HL-60/S4 treated with phorbol 12-myristate 13-acetate at 8.2 ng/mL for 4 days and 3 days (cell line): ENCODE data around the gene SPAG16.
"Not testable (repeated sequence)": the region's sequence is repeated elsewhere in the genome, so short reads cannot be mapped to it uniquely, and the experiment has no call there.

Experiments used
- in situ Hi-C: fragments of 300-500 bp; cut with MboI; formaldehyde crosslinking; loops from 2 replicates; pipeline ENCODE4 v1.15.0; 2022; ENCODE audit warnings: low sequenced_read_pairs

SPAG16 gene

GRCh38 chr2:214062279-214062678 is 778.0 kb downstream of the SPAG16 start:
- in situ Hi-C loops = not testable (repeated sequence)

GRCh38 chr2:214064471-214064870 is 780.2 kb downstream of the SPAG16 start:
- in situ Hi-C loops = no loop called here

DNA sequence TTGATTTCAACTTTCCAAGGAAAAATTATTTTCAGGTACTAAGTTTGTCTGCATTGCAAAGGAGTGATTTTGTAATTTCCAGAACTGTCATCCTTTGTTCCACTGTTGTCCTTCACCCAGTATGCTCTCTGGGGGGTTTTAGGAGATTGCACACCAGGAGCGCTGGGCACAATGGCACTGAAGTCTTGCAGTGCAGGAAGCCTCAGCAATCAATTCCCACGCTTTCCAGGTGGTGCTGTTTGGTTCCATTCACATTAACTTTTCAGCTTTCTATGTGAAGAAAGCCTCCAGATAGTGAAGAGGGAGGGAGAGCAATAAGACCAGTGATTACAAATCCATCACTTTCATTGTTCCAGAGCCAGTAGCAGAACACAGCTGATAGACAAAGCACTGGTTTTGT is 782.6 kb downstream of the SPAG16 start:
- in situ Hi-C loops = no loop called here

DNA sequence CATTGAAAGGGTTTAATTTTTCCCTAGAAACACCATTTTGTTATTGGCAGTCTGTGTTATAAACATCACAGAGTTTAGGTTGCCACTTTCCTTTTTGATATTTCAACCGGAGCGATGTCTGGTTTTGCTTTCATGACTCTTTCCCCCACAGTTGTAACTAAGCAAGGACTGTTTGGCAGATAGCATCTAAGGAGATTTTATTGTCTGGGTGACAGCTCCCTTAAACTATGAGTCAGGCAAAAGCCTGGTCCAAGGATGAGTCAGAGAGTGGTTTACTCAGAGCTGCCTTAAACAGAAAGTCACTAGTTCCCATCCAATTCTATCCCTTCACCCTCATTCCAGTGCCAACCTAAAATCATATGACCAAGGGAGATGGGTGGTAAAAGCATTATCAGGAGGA is 785.0 kb downstream of the SPAG16 start:
- in situ Hi-C loops = no loop called here

DNA sequence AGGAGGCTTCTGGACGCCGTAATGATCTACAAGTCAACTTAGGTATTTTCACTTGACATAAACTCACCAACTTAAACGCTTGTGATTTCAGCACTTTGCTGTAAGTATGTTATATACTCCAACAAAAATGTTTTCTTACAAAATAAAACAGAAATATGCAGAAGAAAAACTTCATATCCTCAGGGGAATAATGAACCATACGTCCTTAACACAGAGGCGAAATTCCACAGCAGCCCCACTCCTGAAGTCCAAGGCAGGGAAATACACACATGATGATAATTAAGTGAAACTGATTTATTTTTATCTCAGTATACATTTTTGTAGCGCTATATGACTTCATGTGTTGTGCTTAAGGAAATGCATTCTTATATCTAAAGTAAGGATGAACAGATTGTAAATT is 791.2 kb downstream of the SPAG16 start:
- in situ Hi-C loops = no loop called here

- in situ Hi-C loops = no loop called here
Observed at GRCh38 chr2:214076527-214076926, 792.3 kb downstream of the SPAG16 start.

DNA sequence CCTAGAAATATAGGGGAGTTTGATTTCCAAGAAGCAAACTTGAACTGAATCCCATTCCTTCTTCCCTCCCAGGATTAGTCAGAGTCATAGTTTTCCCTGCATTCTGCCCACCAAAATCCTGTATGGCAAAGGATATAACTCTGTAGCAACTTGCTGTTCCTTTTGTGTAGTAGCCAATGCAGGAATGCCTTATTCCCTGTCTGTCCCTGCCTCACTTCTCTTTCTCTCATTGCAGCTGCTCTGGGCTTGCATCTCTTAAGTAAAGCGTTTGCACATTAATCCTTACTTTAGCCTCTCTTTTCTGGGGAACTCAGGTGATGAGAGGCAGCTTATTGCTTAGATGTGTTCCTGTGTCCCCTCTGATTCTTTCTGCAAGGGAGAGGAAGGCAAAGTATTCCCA is 793.5 kb downstream of the SPAG16 start:
- in situ Hi-C loops = no loop called here

- in situ Hi-C loops = no loop called here
Observed at GRCh38 chr2:214079032-214079431, 794.8 kb downstream of the SPAG16 start.

DNA sequence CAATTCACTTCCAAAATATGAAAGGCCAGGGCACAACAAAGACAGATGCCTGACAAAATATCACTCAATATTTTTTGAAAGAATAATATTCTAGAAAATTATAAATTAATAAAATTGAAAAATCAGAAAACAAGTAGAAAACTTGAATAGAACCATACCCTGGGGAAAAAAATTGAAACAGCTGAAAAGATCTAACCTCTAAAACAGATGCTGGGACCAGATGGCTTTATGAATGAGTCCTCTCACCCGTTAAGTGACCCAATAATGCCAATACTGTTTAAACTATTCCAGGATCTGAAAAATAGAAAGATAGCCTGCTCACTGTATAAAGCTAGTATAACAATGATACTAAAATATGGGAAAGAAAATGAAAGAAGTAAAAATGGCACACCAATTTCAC is 804.3 kb downstream of the SPAG16 start:
- in situ Hi-C loops = no loop called here

- in situ Hi-C loops = no loop called here
Observed at GRCh38 chr2:214096208-214096715, 812.0 kb downstream of the SPAG16 start.

DNA sequence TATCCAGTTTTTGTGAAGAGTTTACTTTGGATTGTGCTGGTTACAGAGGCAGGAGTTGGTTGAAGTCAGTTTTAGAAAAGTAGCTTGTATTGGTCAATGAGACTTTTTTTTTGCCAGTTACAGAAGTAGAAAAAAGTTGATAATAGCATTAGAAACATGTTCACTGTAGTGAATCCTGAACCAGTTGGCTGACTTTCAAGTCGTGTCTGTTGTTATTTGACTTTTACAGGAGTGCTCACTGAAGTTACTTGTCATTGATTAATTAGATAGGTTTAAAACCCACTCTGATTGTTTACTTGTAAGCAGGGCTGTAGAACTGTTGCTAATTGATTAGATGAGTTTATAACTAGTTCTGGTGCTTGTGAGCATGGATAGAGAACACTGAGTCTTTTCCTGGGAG is 814.5 kb downstream of the SPAG16 start:
- in situ Hi-C loops = no loop called here

GRCh38 chr2:214100488-214100887 is 816.2 kb downstream of the SPAG16 start:
- in situ Hi-C loops = no loop called here

- in situ Hi-C loops = no loop called here
Observed at GRCh38 chr2:214103276-214104001, 819.2 kb downstream of the SPAG16 start.

DNA sequence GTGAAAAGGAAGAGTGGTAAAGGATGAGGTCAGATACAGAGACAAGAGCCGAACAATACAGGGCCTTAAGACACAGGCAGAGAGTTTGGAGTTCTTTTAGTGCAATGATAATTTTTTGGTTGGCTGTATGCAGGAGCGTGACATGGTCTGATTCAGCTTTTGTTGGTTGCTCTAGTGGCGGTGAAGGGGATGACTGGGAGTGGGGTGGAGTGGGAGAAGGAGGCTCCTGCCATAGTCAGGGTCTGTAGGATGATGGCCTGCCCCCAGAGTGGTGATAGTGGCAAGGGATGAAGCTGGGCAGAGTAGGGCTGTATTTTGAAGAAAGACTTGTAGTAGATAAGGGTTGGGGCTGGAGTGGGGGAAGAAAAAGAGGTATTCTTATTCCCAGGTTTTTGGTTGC is 820.0 kb downstream of the SPAG16 start:
- in situ Hi-C loops = no loop called here

GRCh38 chr2:214104967-214105366 is 820.7 kb downstream of the SPAG16 start:
- in situ Hi-C loops = no loop called here

GRCh38 chr2:214107726-214108125 is 823.5 kb downstream of the SPAG16 start:
- in situ Hi-C loops = no loop called here

DNA sequence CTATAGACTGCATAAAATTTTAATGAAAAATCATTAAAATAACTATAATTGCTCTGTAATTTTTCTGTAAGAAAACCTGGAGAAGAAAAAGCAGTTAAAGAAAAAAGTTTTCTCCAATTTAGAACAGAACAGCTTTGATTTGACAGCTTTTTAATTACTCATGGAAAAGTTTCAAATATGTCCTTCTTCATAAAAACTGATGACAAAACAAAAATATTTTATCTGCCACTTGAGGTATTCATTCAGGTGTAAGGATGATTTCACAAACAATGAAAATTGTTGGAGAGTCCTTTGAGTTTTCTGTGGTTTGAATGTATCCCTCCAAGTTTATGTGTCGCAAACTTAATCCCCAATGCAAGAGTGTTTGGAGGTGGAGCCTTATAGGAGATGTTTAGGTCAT is 824.3 kb downstream of the SPAG16 start:
- in situ Hi-C loops = no loop called here

GRCh38 chr2:214117054-214117453 is 832.8 kb downstream of the SPAG16 start:
- in situ Hi-C loops = no loop called here

DNA sequence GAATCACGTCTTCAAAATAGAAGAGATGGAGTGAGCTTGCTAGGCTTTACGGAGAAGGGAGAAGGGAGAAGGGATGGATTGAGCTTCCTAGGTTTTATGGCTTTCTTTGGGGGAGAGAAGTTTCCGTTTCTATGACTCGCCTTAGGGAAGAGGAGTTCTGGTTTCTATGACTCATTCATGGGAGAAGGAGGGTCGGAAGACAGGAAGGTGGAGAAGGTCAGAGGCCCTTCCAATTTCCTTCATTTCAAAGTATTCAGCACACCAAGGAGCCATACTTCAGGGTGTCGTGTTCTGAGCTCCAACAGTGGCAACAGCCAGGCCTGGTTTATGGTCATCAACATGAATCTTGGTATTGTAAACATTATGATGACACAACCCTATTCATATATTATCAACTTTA is 841.9 kb downstream of the SPAG16 start:
- in situ Hi-C loops = no loop called here

GRCh38 chr2:214127170-214127569 is 842.9 kb downstream of the SPAG16 start:
- in situ Hi-C loops = no loop called here

DNA sequence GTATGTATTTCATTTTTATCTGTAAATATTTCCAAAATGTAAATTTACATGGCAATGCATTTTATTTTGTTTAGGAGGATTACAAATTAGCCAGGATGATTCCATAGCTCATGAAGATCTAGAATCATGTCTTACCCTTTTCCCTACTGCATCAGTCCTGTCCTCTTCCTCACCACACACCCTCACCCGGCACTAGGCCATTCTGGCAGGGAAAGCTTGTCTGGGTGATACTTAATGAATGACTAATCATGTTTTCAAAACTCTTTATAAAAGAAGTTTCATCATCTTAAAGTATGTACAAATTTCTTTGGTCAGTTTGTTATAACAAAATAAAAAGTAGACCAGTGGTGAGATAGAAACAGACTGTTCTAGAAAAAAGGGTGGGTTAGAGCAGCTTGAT is 843.3 kb downstream of the SPAG16 start:
- in situ Hi-C loops = no loop called here

GRCh38 chr2:214128040-214128439 is 843.8 kb downstream of the SPAG16 start:
- in situ Hi-C loops = no loop called here

- in situ Hi-C loops = no loop called here
Observed at GRCh38 chr2:214130114-214130513, 845.9 kb downstream of the SPAG16 start.
